PFSK-1 (cell line): ENCODE results near the gene SOX5.

Source experiments
- FOXP2 ChIP-seq: optimal IDR thresholded peaks from 2 replicates; pipeline ENCODE3; 2011; ENCODE audit warnings: borderline replicate concordance, control low read depth, inconsistent platforms; ENCODE audit not compliant: insufficient read depth; ENCODE audit errors: extremely low read length, extremely low read depth
- POLR2AphosphoS5 ChIP-seq: IDR thresholded peaks from 2 replicates; pipeline ENCODE4 v1.6.1; 2012; ENCODE audit warnings: low read depth, mild to moderate bottlenecking, control low read depth, low read length, moderate library complexity
- SIN3A ChIP-seq: IDR thresholded peaks from 2 replicates; pipeline ENCODE4 v1.6.1; 2012; ENCODE audit warnings: mild to moderate bottlenecking, low read length, moderate library complexity, borderline replicate concordance; ENCODE audit not compliant: insufficient read depth
- TAF1 ChIP-seq: IDR thresholded peaks from 2 replicates; pipeline ENCODE4 v1.6.1; 2012; ENCODE audit warnings: low read length, control low read depth, borderline replicate concordance; ENCODE audit not compliant: insufficient read depth
- TF ChIP-seq, protein P1 (sequence below), 2 experiments: IDR thresholded peaks; 2 replicates each; pipeline versions ENCODE4 v1.6.1 to v1.8.0; 2011 to 2012; ENCODE audit warnings: low read depth in 2 of 2, low read length in 2 of 2, control low read depth in 1 of 2, inconsistent platforms in 1 of 2, mild to moderate bottlenecking in 1 of 2, moderate library complexity in 1 of 2; ENCODE audit not compliant: insufficient read depth in 1 of 2

SOX5 gene

GRCh38 chr12:23880988-23881387, 68.5 kb downstream of the SOX5 start:
- TF ChIP-seq POLR2AphosphoS5 (no peak), SIN3A (no peak), FOXP2 (no peak), TAF1 (no peak)
- TF ChIP-seq, protein P1, sequence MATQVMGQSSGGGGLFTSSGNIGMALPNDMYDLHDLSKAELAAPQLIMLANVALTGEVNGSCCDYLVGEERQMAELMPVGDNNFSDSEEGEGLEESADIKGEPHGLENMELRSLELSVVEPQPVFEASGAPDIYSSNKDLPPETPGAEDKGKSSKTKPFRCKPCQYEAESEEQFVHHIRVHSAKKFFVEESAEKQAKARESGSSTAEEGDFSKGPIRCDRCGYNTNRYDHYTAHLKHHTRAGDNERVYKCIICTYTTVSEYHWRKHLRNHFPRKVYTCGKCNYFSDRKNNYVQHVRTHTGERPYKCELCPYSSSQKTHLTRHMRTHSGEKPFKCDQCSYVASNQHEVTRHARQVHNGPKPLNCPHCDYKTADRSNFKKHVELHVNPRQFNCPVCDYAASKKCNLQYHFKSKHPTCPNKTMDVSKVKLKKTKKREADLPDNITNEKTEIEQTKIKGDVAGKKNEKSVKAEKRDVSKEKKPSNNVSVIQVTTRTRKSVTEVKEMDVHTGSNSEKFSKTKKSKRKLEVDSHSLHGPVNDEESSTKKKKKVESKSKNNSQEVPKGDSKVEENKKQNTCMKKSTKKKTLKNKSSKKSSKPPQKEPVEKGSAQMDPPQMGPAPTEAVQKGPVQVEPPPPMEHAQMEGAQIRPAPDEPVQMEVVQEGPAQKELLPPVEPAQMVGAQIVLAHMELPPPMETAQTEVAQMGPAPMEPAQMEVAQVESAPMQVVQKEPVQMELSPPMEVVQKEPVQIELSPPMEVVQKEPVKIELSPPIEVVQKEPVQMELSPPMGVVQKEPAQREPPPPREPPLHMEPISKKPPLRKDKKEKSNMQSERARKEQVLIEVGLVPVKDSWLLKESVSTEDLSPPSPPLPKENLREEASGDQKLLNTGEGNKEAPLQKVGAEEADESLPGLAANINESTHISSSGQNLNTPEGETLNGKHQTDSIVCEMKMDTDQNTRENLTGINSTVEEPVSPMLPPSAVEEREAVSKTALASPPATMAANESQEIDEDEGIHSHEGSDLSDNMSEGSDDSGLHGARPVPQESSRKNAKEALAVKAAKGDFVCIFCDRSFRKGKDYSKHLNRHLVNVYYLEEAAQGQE (IDR thresholded peaks at IDR 0.05; ENCODE audit: insufficient read depth in 1 of 2, low read depth in 2 of 2, low read length in 2 of 2), result no peak

DNA sequence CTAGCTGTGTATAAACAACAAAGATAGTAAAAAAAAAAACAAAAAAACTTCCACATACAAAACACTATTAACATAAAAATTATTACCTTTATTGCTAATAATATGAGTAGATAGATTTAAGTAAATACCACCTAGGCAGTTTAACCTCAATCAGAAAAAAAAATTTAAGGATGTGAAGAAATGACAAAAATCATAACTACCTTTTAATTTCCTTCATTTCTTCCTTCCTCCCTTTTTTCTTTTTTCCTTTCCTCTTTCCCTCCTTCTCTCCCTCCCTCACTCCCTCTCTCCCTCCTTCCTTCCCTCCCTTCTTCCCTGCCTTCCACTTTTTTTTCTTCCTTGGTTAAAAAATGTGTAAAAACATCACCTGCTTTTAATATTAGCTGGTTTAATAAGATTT, 81.7 kb downstream of the SOX5 start:
- TF ChIP-seq SIN3A (no peak), FOXP2 (no peak), POLR2AphosphoS5 (no peak), TAF1 (no peak)
- TF ChIP-seq, protein P1 (IDR thresholded peaks at IDR 0.05; ENCODE audit: insufficient read depth in 1 of 2, low read depth in 2 of 2, low read length in 2 of 2), result no peak

- no peak for TF ChIP-seq TAF1
- TF ChIP-seq, protein P1 (IDR thresholded peaks at IDR 0.05; ENCODE audit: insufficient read depth in 1 of 2, low read depth in 2 of 2, low read length in 2 of 2), result no peak
- TF ChIP-seq FOXP2, result no peak
- TF ChIP-seq POLR2AphosphoS5, result no peak
- TF ChIP-seq SIN3A, result no peak
Observed at GRCh38 chr12:23862701-23863100, 86.8 kb downstream of the SOX5 start.

- TF ChIP-seq SIN3A, result no peak
- TF ChIP-seq TAF1, result no peak
- TF ChIP-seq FOXP2, result no peak
- TF ChIP-seq, protein P1 (IDR thresholded peaks at IDR 0.05; ENCODE audit: insufficient read depth in 1 of 2, low read depth in 2 of 2, low read length in 2 of 2), result no peak
- no peak for TF ChIP-seq POLR2AphosphoS5
Observed at GRCh38 chr12:23860019-23860418, 89.5 kb downstream of the SOX5 start.

DNA sequence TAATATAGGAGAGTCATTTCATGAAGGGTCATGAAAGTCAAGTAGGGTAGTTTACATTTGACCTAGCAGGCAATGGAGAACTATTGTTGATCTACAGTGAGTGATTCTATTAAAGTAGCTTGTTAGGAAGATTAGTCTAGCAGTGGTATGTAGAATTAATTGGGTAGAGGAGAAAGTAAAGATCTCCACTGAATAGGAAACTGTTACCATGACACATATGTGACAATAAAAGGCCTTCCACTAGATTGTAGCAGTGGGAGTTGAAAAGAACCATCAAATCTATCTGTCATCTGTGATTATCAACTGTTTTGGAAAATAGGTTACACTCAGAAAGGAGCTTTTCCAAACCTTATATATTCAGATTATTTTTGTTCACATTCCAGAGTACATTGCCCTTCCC, 92.3 kb downstream of the SOX5 start:
- TF ChIP-seq POLR2AphosphoS5 (no peak), TAF1 (no peak), SIN3A (no peak), FOXP2 (no peak)
- TF ChIP-seq, protein P1 (IDR thresholded peaks at IDR 0.05; ENCODE audit: insufficient read depth in 1 of 2, low read depth in 2 of 2, low read length in 2 of 2), result no peak
